SU-DHL-6 (cell line): ENCODE measurements around the gene KIF12.

Experiments used
- EZH2phosphoT487 ChIP-seq: fragments of 200-600 bp; sonication (generic), shearing (Covaris generic); conservative IDR thresholded peaks from 2 replicates; pipeline ENCODE4 v1.6.1; 2018; ENCODE audit warnings: mild to moderate bottlenecking, antibody characterized with exemption, low read length, moderate library complexity, mixed read lengths
- TF ChIP-seq, protein P1 (sequence below): fragments of 200-600 bp; sonication (generic); IDR thresholded peaks from one replicate; pipeline ENCODE4 v1.5.1; 2017; ENCODE audit warnings: antibody characterized with exemption, mild to moderate bottlenecking, low read length, moderate library complexity; ENCODE audit not compliant: insufficient read depth, poor library complexity, severe bottlenecking

DNA sequence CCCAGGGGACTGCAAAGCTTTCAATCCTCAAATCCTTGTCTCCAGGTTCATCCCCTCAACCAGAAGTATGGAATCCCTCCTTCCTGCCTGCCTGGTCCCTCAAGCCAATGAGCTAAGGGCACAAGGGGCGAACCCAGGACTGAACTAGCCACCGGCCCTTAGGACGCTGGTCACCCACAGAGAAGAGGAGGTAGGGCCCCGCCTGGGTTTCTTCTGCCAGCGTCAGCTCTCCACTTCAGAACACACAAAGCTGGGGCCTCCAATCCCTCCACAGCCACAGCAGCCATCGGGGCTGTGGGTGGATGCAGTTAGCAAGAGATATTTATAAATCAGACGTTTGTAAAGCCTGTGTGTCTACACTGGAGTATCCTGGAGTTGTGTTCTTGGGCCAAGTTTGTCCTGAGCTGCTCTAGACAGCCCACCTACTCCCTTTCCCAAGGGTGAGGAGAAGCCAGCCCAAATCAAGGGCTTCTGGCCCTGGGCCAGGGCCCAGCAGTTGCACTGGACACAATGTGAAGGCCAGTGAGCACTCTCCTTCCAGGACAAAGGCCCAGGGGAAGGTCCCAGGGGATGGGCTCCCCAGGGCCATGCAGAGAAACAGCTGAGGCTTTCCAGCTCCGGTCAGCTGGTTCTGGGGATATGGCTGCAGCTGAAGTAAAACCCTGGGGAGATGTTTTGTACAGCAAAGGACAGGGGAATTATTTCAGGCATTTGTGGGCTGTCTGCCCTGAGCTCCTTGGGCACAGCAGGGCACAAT is 39.9 kb downstream of the KIF12 start:
- TF ChIP-seq, protein P1, sequence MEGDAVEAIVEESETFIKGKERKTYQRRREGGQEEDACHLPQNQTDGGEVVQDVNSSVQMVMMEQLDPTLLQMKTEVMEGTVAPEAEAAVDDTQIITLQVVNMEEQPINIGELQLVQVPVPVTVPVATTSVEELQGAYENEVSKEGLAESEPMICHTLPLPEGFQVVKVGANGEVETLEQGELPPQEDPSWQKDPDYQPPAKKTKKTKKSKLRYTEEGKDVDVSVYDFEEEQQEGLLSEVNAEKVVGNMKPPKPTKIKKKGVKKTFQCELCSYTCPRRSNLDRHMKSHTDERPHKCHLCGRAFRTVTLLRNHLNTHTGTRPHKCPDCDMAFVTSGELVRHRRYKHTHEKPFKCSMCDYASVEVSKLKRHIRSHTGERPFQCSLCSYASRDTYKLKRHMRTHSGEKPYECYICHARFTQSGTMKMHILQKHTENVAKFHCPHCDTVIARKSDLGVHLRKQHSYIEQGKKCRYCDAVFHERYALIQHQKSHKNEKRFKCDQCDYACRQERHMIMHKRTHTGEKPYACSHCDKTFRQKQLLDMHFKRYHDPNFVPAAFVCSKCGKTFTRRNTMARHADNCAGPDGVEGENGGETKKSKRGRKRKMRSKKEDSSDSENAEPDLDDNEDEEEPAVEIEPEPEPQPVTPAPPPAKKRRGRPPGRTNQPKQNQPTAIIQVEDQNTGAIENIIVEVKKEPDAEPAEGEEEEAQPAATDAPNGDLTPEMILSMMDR = no peak
- no peak for TF ChIP-seq EZH2phosphoT487
